ENCODE measurements around the gene NT5C3B. TPM values are rescaled to one million over a fixed set of nuclear protein-coding genes. Genes with fewer than 3 reads are reported as not detected.

NT5C3B gene
- total RNA-seq, 1 donor from 2014 or later, result 67.6 TPM

DNA sequence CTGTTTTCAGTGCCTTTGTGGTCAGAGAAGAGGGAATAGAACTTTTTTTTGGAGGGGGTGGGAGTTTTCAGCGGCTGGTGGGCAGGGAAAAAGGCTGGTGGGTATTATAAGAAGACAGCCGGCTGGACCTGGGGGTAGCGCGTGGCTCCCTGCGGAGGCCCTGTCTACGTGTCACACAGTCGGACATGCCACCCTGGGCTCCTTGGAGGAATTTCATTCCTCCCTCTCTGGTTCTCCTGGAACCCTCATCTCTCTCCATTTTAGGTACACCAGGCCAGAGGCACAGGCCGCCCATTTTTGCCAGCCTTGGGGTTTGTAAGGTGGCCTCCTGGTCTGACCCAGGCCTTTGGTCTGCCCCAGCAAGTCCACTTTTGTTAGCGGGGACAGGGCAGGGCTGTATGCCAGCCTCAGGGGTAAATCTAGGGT is 22.3 kb downstream of the NT5C3B start:
- TF ChIP-seq, protein P1, sequence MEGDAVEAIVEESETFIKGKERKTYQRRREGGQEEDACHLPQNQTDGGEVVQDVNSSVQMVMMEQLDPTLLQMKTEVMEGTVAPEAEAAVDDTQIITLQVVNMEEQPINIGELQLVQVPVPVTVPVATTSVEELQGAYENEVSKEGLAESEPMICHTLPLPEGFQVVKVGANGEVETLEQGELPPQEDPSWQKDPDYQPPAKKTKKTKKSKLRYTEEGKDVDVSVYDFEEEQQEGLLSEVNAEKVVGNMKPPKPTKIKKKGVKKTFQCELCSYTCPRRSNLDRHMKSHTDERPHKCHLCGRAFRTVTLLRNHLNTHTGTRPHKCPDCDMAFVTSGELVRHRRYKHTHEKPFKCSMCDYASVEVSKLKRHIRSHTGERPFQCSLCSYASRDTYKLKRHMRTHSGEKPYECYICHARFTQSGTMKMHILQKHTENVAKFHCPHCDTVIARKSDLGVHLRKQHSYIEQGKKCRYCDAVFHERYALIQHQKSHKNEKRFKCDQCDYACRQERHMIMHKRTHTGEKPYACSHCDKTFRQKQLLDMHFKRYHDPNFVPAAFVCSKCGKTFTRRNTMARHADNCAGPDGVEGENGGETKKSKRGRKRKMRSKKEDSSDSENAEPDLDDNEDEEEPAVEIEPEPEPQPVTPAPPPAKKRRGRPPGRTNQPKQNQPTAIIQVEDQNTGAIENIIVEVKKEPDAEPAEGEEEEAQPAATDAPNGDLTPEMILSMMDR (conservative IDR thresholded peaks at IDR 0.05; ENCODE audit: low read depth, low read length), result no peak
- no peak for DNase-seq (ENCODE audit: low read depth)
- peak overlapping the region; percentile 64 for H3K4me3 ChIP-seq (ENCODE audit: low read depth, low read length)

DNA sequence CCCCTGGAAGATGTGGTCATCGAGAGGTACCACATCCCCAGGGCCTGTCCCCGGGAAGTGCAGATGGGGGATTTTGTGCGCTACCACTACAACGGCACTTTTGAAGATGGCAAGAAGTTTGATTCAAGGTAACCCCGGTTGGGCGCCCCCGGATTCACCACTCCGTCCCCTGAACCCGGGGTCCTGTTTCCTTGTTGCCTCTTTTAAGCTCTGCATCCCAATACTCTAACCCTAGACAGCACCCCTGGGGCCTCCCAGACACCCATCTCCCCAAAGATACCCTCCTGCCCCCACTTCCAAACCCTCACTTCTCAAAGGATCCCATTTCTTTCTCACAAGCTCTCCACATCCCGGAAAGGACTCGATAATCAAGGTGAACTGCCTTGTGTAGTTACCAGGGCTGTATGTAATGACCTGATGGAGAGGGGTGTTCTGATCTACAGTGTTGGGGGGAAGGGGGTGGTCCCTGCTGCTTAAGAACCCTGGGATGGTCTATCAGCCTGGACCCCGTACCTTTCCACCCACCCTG is 22.8 kb downstream of the NT5C3B start:
- TF ChIP-seq, protein P1 (conservative IDR thresholded peaks at IDR 0.05; ENCODE audit: low read depth, low read length), result no peak
- H3K4me3 ChIP-seq (ENCODE audit: low read depth, low read length), result peak overlapping the region; percentile 64
- no peak for DNase-seq (ENCODE audit: low read depth)

DNA sequence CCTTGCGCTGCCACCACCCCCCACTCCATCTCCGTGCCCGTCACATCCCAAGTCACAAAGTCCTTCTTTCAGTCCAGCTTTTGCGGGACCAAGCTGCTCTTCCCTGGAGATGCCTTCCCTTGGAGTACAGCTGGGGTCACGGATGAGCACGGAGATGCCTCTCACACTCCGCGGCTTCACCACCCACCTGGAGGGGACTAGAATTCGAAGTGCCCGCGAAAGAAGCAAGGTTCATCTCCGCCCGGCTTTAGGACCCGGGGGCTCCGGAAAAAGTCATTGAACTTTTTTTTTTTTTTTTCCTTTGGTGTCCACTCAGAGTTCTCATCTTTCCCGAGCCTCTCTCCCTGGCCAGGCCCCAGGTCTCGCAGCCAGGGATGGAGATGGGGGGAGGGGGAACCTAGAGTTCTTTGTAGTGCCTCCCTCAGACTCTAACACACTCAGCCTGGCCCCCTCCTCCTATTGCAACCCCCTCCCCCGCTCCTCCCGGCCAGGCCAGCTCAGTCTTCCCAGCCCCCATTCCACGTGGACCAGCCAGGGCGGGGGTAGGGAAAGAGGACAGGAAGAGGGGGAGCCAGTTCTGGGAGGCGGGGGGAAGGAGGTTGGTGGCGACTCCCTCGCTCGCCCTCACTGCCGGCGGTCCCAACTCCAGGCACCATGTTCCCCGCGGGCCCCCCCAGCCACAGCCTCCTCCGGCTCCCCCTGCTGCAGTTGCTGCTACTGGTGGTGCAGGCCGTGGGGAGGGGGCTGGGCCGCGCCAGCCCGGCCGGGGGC is 23.5 kb downstream of the NT5C3B start, which contains the start of gene FKBP10:
Gene FKBP10, plus strand, starts transcription at position 624 of the 771 bp plus-strand sequence. Its CDS starts 31 bp downstream, at position 655.
- DNase-seq (ENCODE audit: low read depth), result no peak
- TF ChIP-seq, protein P1 (conservative IDR thresholded peaks at IDR 0.05; ENCODE audit: low read depth, low read length), result no peak
- H3K4me3 ChIP-seq (ENCODE audit: low read depth, low read length), result peak within 1 kb of the TSS; percentile 64

DNA sequence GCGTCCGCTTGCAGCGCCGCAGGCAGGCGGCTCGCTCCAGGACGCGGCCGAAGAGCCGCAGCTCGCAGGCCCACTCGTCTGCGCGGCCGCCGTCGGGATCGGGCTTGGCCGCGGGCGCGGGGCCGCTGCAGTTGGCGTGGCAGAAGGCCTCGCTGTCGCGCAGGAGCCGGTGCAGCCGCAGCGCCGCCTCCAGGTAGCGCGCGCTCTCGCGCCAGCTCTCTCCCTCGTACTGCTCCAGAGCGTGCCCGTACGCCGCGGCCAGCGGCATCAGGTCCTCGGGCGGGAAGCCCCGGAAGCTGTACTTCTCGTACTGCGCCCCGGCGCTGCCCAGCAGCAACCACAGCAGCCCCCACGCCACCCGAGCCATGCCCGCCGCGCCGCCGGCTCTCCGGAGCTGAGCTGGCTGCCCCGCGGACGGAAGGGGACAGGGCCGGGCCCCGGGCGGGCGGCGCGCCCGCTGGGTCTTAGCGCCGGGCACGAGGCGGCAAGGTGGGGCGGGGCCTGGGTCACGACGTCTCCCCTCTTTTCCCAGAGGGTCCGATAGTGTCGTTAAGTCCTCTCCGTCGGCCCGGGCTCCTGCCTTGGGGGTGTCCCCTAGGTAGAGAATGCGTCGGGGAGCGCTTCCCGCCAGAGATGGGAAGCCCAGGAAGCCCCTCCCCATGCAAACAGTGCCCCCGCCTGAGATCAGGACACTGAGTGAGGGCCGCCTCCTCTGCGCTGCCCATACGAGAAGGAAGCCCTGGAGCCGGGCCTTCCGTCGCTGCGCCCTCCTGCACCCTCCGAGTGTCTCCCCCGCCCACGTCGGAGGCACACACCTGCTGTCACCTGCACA is 24.3 kb downstream of the NT5C3B start, which contains the start of gene P3H4:
Gene P3H4, minus strand, starts transcription at position 401 of the 832 bp plus-strand sequence. Its CDS starts 34 bp downstream, at position 367.
- peak within 1 kb of the TSS; percentile 64 for H3K4me3 ChIP-seq (ENCODE audit: low read depth, low read length)

DNA sequence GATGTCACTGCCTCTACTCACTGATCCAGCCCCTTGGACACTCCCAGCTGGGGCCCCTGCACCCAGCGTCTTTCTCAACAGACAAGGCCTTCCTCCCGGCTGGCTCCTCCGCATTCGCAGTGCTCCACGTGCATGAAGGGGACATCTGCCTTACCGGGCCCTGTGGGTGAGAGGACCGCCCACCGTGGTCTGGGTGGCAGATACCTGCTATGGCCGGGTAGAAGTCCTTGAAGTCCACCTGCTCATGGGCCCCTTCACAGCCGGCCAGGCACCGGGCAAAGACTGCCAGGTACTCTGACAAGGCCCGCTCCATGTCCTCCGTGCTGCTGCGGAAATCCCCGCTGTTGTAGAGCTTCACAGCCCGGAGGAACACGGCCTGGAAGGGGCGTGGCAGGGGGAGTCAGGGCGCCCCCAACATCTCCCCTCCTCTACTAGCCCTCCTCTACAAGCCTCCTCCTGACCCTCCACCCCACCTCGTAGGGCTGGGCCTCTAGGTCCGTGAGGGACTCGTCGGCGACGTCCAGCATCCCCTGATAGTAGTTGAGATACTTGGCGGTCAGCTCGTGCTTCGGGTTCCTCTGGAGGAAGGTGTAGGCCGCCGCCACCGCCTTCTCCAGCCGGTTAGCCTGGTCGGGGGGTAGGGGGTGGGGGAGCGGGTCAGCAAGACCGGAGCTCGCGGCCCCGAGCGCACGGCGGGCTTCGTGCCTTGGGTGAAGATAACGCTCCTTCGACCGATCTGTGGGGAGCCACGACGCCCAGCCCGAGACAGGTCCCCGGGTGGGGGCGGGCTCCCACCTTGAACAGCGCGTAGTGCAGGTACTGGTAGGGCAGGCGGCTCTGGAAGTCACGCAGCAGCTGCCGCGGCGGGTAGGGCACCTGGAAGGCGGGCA is 25.1 kb downstream of the NT5C3B start:
- TF ChIP-seq, protein P1 (conservative IDR thresholded peaks at IDR 0.05; ENCODE audit: low read depth, low read length), result no peak

More for the DNA sequence above, 24.3 kb downstream of the NT5C3B start, which contains the start of gene P3H4:
- DNase-seq (ENCODE audit: low read depth), result no peak
- TF ChIP-seq, protein P1 (conservative IDR thresholded peaks at IDR 0.05; ENCODE audit: low read depth, low read length), result peak; percentile 58

More for the DNA sequence above, 25.1 kb downstream of the NT5C3B start:
- no peak for DNase-seq (ENCODE audit: low read depth)
- peak overlapping the region; percentile 64 for H3K4me3 ChIP-seq (ENCODE audit: low read depth, low read length)

All from epithelial cell of proximal tubule (primary cell).